OCI-LY3 (cell line): ENCODE results near the gene CD101.
"Not testable (repeated sequence)": the region's sequence is repeated elsewhere in the genome, so short reads cannot be mapped to it uniquely, and the experiment has no call there.

Experiments
- H2AFZ ChIP-seq: fragments of 200-600, 300-600 bp; shearing (Covaris generic); 2 replicates; pipeline ENCODE4 v1.6.0; 2014; ENCODE audit warnings: antibody characterized with exemption, low read depth, low read length
- H3K27ac ChIP-seq: fragments of 200-600, 300-600 bp; sonication (generic); 2 replicates; pipeline ENCODE4 v1.5.1; 2014; ENCODE audit warnings: mild to moderate bottlenecking, low read length, moderate library complexity, mixed read lengths
- H3K27me3 ChIP-seq: fragments of 200-600, 300-600 bp; sonication (generic); 2 replicates; pipeline ENCODE4 v1.6.1; 2014; ENCODE audit warnings: low read depth, low read length, mixed read lengths
- H3K36me3 ChIP-seq: fragments of 200-600, 300-600 bp; sonication (generic); replicated peaks from 2 replicates; pipeline ENCODE3; 2014; ENCODE audit warnings: low read depth, low read length, mixed read lengths
- H3K4me1 ChIP-seq: fragments of 300-600, 200-600 bp; sonication (generic); 2 replicates; pipeline ENCODE4 v1.6.1; 2014; ENCODE audit warnings: low read length, mixed read lengths
- H3K4me2 ChIP-seq: fragments of 200-600, 300-600 bp; sonication (generic); 2 replicates; pipeline ENCODE4 v1.6.1; 2014; ENCODE audit warnings: low read length, mixed read lengths
- H3K4me3 ChIP-seq: fragments of 300-600, 200-600 bp; sonication (generic); 2 replicates; pipeline ENCODE4 v1.5.1; 2014; ENCODE audit warnings: antibody characterized with exemption, mild to moderate bottlenecking, low read length, moderate library complexity
- H3K79me2 ChIP-seq: fragments of 300-600, 200-600 bp; shearing (Covaris generic); 2 replicates; pipeline ENCODE4 v1.6.1; 2014; ENCODE audit warnings: mild to moderate bottlenecking, low read length, mixed read lengths
- H3K9ac ChIP-seq: fragments of 300-600, 200-600 bp; shearing (Covaris generic); 2 replicates; pipeline ENCODE4 v1.6.0; 2014; ENCODE audit warnings: mild to moderate bottlenecking, low read length, moderate library complexity
- H3K9me3 ChIP-seq: fragments of 200-600, 300-600 bp; shearing (Covaris generic); 2 replicates; pipeline ENCODE4 v1.6.1; 2014; ENCODE audit warnings: low read length, mixed read lengths; ENCODE audit not compliant: insufficient read depth
- H4K20me1 ChIP-seq: fragments of 200-600, 300-600 bp; sonication (generic); 2 replicates; pipeline ENCODE4 v1.6.1; 2016; ENCODE audit warnings: low read length, mixed read lengths; ENCODE audit not compliant: insufficient read depth
- EZH2phosphoT487 ChIP-seq: fragments of 200-600 bp; shearing (Covaris generic); IDR thresholded peaks from 2 replicates; pipeline ENCODE4 v1.6.1; 2018; ENCODE audit warnings: antibody characterized with exemption, mixed run types, low read depth
- TF ChIP-seq, protein P1 (sequence below): fragments of 200-600, 300-600 bp; sonication (generic); IDR thresholded peaks from 2 replicates; pipeline ENCODE4 v1.5.1; 2014; ENCODE audit warnings: antibody characterized with exemption, low read length, low read depth

Gene CD101

DNA sequence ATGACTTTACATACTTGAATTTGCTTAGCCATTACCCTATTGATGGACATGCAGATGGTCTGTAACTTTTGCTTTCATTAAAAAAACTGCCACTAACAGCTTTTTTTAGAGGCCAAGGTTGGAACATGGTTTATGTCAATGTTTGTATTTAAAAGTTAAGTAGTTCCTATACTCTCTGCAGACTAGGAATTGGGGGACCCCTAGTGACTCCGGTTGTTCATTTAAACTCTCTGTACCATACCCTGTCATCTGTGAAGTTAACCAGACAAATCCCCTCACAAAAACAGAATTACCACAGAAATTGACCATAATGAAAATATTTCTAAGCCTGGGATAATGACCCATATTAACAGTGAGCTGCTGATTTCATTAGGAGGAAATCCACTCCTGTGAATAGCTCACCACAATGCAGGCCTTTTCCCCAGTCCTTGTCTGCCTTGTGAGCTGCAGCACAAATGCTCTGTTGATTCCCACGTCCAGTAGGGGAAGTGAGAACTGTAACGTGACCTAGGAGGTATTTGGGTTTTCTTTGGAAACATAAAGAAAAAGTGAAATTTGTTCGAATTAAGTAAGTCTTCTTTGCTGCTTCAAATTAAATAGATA, 30.2 kb upstream of the CD101 start:
- Histone ChIP-seq H3K27ac (no peak overlapping the region), H3K36me3 (no peaks in the 10 kb centered on the region), H3K4me3 (no peak overlapping the region), H3K4me2 (no peak overlapping the region), H3K79me2 (no peaks in the 10 kb centered on the region), H2AFZ (no peak overlapping the region), H3K4me1 (no peaks in the 10 kb centered on the region), H4K20me1 (no peaks in the 10 kb centered on the region), H3K9ac (no peak overlapping the region), H3K27me3 (no peaks in the 10 kb centered on the region), H3K9me3 (no peaks in the 10 kb centered on the region)
- TF ChIP-seq, protein P1, sequence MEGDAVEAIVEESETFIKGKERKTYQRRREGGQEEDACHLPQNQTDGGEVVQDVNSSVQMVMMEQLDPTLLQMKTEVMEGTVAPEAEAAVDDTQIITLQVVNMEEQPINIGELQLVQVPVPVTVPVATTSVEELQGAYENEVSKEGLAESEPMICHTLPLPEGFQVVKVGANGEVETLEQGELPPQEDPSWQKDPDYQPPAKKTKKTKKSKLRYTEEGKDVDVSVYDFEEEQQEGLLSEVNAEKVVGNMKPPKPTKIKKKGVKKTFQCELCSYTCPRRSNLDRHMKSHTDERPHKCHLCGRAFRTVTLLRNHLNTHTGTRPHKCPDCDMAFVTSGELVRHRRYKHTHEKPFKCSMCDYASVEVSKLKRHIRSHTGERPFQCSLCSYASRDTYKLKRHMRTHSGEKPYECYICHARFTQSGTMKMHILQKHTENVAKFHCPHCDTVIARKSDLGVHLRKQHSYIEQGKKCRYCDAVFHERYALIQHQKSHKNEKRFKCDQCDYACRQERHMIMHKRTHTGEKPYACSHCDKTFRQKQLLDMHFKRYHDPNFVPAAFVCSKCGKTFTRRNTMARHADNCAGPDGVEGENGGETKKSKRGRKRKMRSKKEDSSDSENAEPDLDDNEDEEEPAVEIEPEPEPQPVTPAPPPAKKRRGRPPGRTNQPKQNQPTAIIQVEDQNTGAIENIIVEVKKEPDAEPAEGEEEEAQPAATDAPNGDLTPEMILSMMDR, result no peak
- TF ChIP-seq EZH2phosphoT487, result no peak

DNA sequence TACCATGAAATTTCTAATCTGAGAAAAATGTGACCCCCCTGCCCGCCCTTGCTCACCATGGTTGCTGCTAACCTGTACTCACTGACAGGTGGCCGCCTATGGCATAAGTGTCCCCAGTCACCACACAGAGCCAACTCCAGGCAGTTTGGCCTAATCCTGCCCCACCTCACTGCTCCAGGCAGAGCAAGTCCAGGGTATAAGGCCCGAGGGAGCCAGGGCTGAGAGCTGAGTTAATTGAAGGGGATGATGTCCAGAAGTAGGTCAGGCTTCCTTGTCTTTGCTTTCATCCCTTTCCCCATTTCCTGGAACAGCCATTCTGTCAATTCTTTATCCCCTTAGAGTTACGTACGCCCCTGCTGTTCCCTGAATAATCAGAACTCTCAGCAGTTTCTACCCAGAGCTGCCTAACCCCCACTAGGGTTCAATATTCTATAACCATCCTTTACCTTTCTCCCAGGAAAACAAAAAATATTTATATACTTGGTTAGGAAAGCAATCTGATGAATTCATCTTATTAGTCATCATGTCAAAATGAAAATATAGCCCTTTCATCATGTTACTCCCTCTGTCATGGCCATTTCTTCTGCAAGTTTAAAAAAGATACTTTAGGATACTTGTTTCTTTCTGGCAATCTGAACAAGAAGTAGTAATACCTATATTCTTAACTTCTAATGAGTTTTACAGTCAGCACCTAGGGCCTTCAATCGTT, 29.4 kb upstream of the CD101 start:
- H3K79me2 ChIP-seq, result no peaks in the 10 kb centered on the region
- no peak overlapping the region for H3K4me3 ChIP-seq
- TF ChIP-seq, protein P1, result no peak
- TF ChIP-seq EZH2phosphoT487, result no peak
- H3K9ac ChIP-seq, result no peak overlapping the region
- H3K27ac ChIP-seq, result no peak overlapping the region
- no peak overlapping the region for H3K4me2 ChIP-seq
- H3K9me3 ChIP-seq, result no peaks in the 10 kb centered on the region
- H3K4me1 ChIP-seq, result no peaks in the 10 kb centered on the region
- H4K20me1 ChIP-seq, result no peaks in the 10 kb centered on the region
- H3K27me3 ChIP-seq, result no peaks in the 10 kb centered on the region
- H3K36me3 ChIP-seq, result no peaks in the 10 kb centered on the region
- no peak overlapping the region for H2AFZ ChIP-seq

DNA sequence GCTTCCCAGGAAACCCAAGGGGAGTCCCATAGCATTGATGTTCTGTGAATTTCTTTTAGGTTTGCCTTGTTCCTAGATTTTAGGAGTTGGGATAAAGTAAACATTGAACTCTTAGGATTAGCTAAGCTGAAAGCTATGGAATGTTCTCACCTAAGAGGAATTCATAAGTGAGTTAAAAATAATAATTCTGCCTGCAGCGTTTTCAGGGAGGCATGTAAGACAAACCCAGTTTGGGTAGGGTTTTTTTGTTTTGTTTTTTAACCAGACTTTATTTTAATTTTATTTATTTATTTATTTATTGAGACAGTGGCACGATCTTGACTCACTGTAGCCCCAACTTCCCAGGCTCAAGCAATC, 28.9 kb upstream of the CD101 start:
- Histone ChIP-seq H3K9me3 (no peaks in the 10 kb centered on the region), H3K9ac (no peak overlapping the region), H3K4me3 (no peak overlapping the region), H3K27ac (no peak overlapping the region), H3K4me1 (no peaks in the 10 kb centered on the region), H3K79me2 (no peaks in the 10 kb centered on the region), H4K20me1 (no peaks in the 10 kb centered on the region), H2AFZ (no peak overlapping the region), H3K36me3 (no peaks in the 10 kb centered on the region), H3K27me3 (no peaks in the 10 kb centered on the region), H3K4me2 (no peak overlapping the region)
- TF ChIP-seq, protein P1, result no peak
- TF ChIP-seq EZH2phosphoT487, result no peak

DNA sequence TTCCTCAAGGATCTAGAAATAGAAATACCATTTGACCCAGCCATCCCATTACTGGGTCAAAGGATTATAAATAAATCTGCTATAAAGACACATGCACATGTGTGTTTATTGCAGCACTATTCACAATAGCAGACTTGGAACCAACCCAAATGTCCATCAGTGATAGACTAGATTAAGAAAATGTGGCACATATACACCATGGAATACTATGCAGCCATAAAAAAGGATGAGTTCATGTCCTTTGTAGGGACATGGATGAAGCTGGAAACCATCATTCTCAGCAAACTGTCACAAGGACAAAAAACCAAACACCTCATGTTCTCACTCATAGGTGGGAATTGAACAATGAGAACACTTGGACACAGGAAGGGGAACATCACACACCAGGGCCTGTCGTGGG, 21.3 kb upstream of the CD101 start:
- not testable (repeated sequence) for H3K79me2 ChIP-seq, H3K9ac ChIP-seq, H3K36me3 ChIP-seq, H4K20me1 ChIP-seq, H3K27me3 ChIP-seq, H2AFZ ChIP-seq, H3K4me2 ChIP-seq, H3K9me3 ChIP-seq, H3K4me3 ChIP-seq, H3K27ac ChIP-seq, H3K4me1 ChIP-seq
